Mesothelial cell of epicardium (in vitro differentiated cells): ENCODE results near the gene CAMTA1. TPM values are rescaled to one million over a fixed set of nuclear protein-coding genes. Genes with fewer than 3 reads are reported as not detected.

Source experiments
- DNase-seq, 2 experiments: peaks; one replicate each; pipeline ENCODE4 v3.0.0; 2021; ENCODE audit warnings: low spot score in 2 of 2; ENCODE audit not compliant: unreplicated experiment in 2 of 2
- H3K27ac Mint-ChIP-seq: 2 replicates; pipeline ENCODE4 v1.8.0; 2021; ENCODE audit warnings: mixed read lengths
- H3K27me3 Mint-ChIP-seq: 2 replicates; pipeline ENCODE4 v1.8.0; 2021; ENCODE audit warnings: low read depth, mixed read lengths
- H3K36me3 Mint-ChIP-seq: 2 replicates; pipeline ENCODE4 v1.8.0; 2021; ENCODE audit warnings: mixed read lengths
- H3K4me1 Mint-ChIP-seq: 2 replicates; pipeline ENCODE4 v1.8.0; 2021; ENCODE audit warnings: mixed read lengths
- H3K4me3 Mint-ChIP-seq: 2 replicates; pipeline ENCODE4 v1.8.0; 2021; ENCODE audit warnings: mild to moderate bottlenecking, moderate library complexity, mixed read lengths
- H3K9me3 Mint-ChIP-seq: 2 replicates; pipeline ENCODE4 v1.8.0; 2021; ENCODE audit warnings: mixed read lengths
- total RNA-seq: library from RNA; stranded (reverse); gene quantifications from 3 replicates; pipeline ENCODE4 v1.2.1, GENCODE V29; 2021
- TF ChIP-seq, protein P1 (sequence below): fragments of 200-600 bp; sonication (generic); IDR thresholded peaks from one replicate; pipeline ENCODE4 v1.5.0; 2021; ENCODE audit warnings: antibody characterized with exemption; ENCODE audit not compliant: unreplicated experiment

CAMTA1 gene
- total RNA-seq, 1 donor from 2014 or later, result 70.4 TPM

DNA sequence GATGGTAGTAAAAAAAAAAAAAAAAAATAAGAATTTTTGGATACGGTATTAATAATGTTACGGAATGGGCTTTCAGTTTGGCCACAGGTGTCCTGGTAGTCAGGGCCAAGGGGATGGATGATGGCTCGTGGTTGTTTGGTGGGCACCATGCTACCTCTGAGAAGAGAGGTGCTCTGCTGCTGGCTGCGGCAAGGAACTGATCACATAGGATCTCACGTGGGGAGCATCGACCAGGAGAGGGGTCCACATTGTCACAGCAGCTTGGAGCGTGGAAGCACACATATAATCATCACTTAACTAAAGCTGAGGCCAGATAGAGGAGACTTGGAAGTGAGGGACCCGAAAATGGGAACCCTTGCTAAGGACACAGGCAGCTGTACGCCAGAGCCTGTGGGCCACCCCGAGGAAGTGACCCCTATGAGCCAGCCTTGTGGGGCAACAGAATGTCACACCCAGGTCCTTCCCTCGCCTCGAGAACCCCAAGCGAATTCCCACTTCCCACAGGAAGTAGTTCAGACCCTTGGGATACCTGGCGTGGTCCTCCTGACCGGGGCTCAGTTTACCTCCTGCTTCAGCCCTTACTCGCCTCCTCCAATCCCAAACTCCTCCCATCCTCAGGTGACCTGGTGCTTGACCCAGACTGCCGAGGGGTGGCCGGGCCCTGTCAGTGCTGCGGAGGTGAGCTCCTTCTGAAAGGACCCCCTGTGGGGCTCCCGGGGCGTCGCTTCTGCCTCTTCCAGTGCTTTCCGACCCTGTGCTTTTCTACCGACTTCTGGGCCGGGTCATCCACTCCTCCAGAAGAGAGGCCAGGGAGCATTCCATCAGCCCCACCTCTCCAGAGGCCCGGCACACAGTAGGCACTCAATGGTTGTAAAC, 222.0 kb downstream of the CAMTA1 start:
- Mint-ChIP-seq H3K9me3 (no peaks in the 10 kb centered on the region), H3K36me3 (no peaks in the 10 kb centered on the region), H3K27me3 (peaks cover 71% of the 10 kb centered on the region), H3K27ac (no peak overlapping the region), H3K4me1 (no peaks in the 10 kb centered on the region), H3K4me3 (no peak overlapping the region)
- TF ChIP-seq, protein P1, sequence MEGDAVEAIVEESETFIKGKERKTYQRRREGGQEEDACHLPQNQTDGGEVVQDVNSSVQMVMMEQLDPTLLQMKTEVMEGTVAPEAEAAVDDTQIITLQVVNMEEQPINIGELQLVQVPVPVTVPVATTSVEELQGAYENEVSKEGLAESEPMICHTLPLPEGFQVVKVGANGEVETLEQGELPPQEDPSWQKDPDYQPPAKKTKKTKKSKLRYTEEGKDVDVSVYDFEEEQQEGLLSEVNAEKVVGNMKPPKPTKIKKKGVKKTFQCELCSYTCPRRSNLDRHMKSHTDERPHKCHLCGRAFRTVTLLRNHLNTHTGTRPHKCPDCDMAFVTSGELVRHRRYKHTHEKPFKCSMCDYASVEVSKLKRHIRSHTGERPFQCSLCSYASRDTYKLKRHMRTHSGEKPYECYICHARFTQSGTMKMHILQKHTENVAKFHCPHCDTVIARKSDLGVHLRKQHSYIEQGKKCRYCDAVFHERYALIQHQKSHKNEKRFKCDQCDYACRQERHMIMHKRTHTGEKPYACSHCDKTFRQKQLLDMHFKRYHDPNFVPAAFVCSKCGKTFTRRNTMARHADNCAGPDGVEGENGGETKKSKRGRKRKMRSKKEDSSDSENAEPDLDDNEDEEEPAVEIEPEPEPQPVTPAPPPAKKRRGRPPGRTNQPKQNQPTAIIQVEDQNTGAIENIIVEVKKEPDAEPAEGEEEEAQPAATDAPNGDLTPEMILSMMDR, result no peak
- DNase-seq, result no peak

DNA sequence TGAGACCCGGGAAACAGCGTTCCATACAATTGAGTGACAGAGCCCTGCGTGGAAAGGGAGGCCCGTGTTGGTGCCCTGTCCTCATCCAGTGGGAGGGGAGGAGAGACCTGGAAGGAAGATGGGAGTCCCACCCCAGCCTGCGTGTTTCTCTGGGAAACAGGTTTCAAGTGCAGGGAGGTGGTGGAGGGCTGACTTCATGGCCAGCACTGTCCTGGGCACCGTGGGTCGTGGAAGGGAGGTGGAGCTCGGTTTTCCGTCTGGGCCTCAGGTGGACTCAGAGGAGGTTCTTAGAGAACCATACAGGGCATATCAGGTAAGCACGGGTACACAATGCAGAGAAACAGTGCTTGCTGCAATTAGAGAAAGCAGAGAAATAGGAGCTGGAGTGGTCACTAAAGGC, 222.6 kb downstream of the CAMTA1 start:
- Mint-ChIP-seq H3K4me3 (no peak overlapping the region), H3K27me3 (peaks cover 72% of the 10 kb centered on the region), H3K9me3 (no peaks in the 10 kb centered on the region), H3K4me1 (no peaks in the 10 kb centered on the region), H3K27ac (no peak overlapping the region), H3K36me3 (no peaks in the 10 kb centered on the region)
- TF ChIP-seq, protein P1, result no peak
- DNase-seq, result no peak

DNA sequence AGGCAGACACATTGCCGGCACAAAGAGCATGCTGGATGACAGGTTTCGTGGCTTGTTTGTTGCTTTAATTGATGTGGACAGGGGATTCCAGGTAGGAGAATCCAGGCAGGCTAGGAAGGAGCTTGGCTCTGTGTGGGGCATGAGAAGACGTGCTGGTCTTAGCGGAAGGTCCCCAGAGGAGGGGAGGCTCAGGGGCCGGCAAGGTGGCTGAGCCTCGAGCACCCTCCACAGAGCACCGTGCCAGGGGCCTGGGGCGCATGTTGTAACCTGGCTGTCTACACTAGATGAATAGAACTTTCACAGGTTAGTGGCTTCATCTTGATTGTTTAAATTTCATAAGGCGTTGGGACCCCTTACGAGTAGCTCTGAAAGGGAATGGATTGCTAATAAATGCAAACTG, 223.1 kb downstream of the CAMTA1 start:
- Mint-ChIP-seq H3K27me3 (peaks cover 69% of the 10 kb centered on the region), H3K9me3 (no peaks in the 10 kb centered on the region), H3K36me3 (no peaks in the 10 kb centered on the region), H3K4me3 (no peak overlapping the region), H3K4me1 (no peaks in the 10 kb centered on the region), H3K27ac (no peak overlapping the region)
- no peak for DNase-seq
- TF ChIP-seq, protein P1, result no peak

DNA sequence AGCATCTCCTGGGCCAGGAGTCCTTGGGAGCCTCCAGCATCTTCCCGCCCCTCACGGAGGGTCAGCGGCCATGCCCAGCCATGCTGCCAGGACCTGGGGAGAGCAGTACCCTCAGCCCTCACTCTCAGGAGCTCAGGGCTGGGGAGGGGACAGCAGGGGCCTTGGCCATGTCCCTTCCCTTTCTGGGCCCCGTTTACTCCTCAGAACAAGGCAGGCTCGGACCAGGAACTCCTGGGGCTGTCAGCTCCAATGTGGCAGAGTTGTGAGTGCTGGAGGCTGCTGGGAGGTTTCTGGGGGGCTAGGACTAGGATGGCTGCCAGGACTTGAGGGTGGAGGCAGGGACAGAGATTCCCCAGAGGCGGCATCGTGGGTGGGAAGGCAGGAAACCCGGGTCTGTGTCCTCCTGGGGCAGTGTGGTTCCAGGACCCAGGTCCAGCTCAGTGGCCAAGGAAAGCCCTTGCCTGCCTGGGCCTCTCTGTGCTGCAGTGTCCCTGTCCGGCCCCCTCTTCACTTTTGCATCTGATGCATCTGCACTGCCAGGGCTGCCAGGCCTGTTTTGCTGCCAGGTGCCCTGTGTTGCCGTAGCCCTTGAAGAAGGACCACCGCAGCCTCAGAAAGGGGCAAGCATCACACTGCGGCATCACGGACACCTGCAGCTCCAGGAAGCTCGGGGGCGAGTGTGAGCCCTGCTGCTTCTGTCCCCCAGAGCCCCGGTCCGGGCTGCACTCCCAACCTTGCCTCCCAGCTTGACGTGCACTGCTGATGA, 223.9 kb downstream of the CAMTA1 start:
- no peak for DNase-seq
- TF ChIP-seq, protein P1, result no peak
- Mint-ChIP-seq H3K36me3 (no peaks in the 10 kb centered on the region), H3K4me3 (no peak overlapping the region), H3K4me1 (no peaks in the 10 kb centered on the region), H3K27ac (no peak overlapping the region), H3K9me3 (no peaks in the 10 kb centered on the region), H3K27me3 (peaks cover 62% of the 10 kb centered on the region)

DNA sequence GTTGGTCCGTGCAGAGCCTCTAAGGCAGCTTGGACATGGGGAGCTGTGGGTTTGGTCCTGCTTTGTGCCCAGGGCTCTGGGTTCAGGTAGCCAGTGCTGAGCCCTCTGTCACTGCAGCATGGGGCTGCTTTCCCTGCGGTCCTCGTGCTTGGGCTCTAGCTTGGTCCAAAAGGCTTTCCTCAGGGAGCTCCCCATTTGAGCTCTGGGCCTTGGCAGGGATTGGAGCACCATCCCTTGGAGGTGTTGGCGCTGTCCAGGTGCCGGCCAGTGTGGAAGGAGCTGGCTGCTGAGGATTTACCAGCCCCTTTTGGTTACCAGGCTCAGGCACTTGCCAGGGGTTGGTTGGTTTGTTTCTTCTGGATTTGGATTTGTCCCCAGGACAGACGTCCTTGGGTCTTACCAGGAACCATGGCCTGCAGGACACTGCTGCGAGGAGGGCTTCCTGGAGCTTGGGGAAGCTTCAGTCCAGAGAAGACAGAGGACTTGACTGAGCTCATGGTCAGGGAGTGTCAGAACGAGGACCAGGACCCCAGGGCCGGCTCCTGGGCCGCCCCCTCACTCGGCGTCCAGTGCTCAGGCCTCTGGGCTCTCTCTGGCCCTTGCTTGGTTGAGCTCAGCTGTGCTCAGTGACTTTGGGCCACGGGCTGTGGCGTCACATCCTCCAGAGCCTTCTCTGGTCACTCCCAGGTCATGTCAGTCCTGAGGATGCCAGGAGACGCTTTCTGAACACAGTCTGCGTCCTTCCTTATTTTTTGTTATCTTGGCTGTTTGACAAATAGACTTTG, 224.7 kb downstream of the CAMTA1 start:
- Mint-ChIP-seq H3K27me3 (peaks cover 56% of the 10 kb centered on the region), H3K27ac (no peak overlapping the region), H3K9me3 (no peaks in the 10 kb centered on the region), H3K4me1 (no peaks in the 10 kb centered on the region), H3K36me3 (no peaks in the 10 kb centered on the region), H3K4me3 (no peak overlapping the region)
- DNase-seq, result no peak
- TF ChIP-seq, protein P1, result no peak
